H1 (cell line): ENCODE data around the gene BRMS1. TPM values are rescaled to one million over a fixed set of nuclear protein-coding genes. Genes with fewer than 3 reads are reported as not detected.

Experiments
- ASH2L ChIP-seq: fragments of 200-600, 300-600 bp; sonication (generic); IDR thresholded peaks from one replicate; pipeline ENCODE4 v1.7.1; 2017; ENCODE audit warnings: low read length
- CHD2 ChIP-seq: IDR thresholded peaks from 2 replicates; pipeline ENCODE4 v1.6.1; 2012; ENCODE audit warnings: low read length, improper control_type of control experiment
- EGR1 ChIP-seq: IDR thresholded peaks from 2 replicates; pipeline ENCODE4 v1.6.1; 2011; ENCODE audit warnings: low read depth, low read length, borderline replicate concordance
- KDM5A ChIP-seq: fragments of 200-600 bp; IDR thresholded peaks from 2 replicates; pipeline ENCODE4 v1.7.1; 2012; ENCODE audit warnings: mild to moderate bottlenecking, low read length, inconsistent platforms, mixed read lengths
- POLR2A ChIP-seq, 2 experiments: IDR thresholded peaks; 1 replicate in 1 of 2; 2 replicates in 1 of 2; pipeline ENCODE4 v1.6.1; 2011; ENCODE audit warnings: low read depth in 2 of 2, low read length in 2 of 2, mild to moderate bottlenecking in 2 of 2; ENCODE audit errors: control extremely low read depth in 1 of 2
- RBBP5 ChIP-seq: IDR thresholded peaks from 2 replicates; pipeline ENCODE4 v1.7.1; 2012; ENCODE audit warnings: low read depth, mild to moderate bottlenecking, inconsistent platforms, low read length, moderate library complexity, borderline replicate concordance
- RNF2 ChIP-seq: fragments of 200-900, 300-1000 bp; sonication (generic); IDR thresholded peaks from 2 replicates; pipeline ENCODE4 v1.7.1; 2016; ENCODE audit warnings: borderline replicate concordance, low read depth, mild to moderate bottlenecking, antibody characterized with exemption, low read length; ENCODE audit not compliant: poor library complexity, severe bottlenecking; ENCODE audit errors: missing control alignments
- TAF7 ChIP-seq: optimal IDR thresholded peaks from 2 replicates; pipeline ENCODE3; 2011; ENCODE audit warnings: low read depth, mild to moderate bottlenecking, inconsistent platforms, low read length, moderate library complexity, borderline replicate concordance
- TBP ChIP-seq: IDR thresholded peaks from 2 replicates; pipeline ENCODE4 v1.6.1; 2011; ENCODE audit warnings: low read depth, low read length, improper control_type of control experiment
- polyA plus RNA-seq, 7 experiments: library from polyadenylated mRNA; depleted of rRNA in 3 of 7; stranded (reverse) in 5 of 7; unstranded in 2 of 7; fragments of >200 nt in 5 of 7; fragments of 200-250 nt in 2 of 7; gene quantifications; 1 replicate in 5 of 7; 2 replicates in 1 of 7; 4 replicates in 1 of 7; pipeline versions ENCODE4 v1.2.1 to v1.2.3, GENCODE V29; 2011 to 2013; ENCODE audit warnings: missing spikeins in 2 of 7, mixed read lengths in 2 of 7
- total RNA-seq: library from RNA; stranded (reverse); fragmentation: NEBNext Ultra II Directional; extraction: Animal tissue kit (Norgen Biotek cat#: 25700); gene quantifications from 2 replicates; pipeline ENCODE4 v1.2.1, GENCODE V29; 2021
- TF ChIP-seq, protein P1 (sequence below): fragments of 300-600 bp; sonication (generic); IDR thresholded peaks from 2 replicates; pipeline ENCODE4 v1.7.1; 2012; ENCODE audit warnings: low read length, moderate library complexity, mild to moderate bottlenecking, inconsistent platforms; ENCODE audit not compliant: insufficient replicate concordance

The BRMS1 gene
- total and polyA plus RNA-seq, 2 of the 8 experiments (the other 6 are each of a cell fraction or from before 2014, with no cell fraction given), result 39.2 to 46.1 TPM

DNA sequence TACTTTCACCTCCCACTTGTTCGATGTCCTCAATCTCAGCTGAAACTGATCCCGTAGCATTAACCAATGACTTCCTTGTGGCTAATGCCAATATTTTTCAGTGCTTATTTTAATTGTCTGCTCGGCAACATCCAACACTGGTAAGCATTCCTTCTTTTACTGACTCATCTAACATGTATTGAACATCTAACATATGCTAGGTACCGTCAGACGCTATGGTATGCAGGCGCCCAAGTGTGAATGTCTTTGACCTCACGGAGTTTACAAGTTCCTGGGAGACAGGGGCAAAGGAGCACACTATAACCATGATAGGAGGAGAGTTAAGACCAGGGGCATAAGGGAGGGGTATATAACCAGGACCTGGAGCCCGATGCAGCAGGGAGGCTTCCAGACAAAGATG lies 1.7 kb downstream of the BRMS1 start (continued):
- TF ChIP-seq, protein P1, sequence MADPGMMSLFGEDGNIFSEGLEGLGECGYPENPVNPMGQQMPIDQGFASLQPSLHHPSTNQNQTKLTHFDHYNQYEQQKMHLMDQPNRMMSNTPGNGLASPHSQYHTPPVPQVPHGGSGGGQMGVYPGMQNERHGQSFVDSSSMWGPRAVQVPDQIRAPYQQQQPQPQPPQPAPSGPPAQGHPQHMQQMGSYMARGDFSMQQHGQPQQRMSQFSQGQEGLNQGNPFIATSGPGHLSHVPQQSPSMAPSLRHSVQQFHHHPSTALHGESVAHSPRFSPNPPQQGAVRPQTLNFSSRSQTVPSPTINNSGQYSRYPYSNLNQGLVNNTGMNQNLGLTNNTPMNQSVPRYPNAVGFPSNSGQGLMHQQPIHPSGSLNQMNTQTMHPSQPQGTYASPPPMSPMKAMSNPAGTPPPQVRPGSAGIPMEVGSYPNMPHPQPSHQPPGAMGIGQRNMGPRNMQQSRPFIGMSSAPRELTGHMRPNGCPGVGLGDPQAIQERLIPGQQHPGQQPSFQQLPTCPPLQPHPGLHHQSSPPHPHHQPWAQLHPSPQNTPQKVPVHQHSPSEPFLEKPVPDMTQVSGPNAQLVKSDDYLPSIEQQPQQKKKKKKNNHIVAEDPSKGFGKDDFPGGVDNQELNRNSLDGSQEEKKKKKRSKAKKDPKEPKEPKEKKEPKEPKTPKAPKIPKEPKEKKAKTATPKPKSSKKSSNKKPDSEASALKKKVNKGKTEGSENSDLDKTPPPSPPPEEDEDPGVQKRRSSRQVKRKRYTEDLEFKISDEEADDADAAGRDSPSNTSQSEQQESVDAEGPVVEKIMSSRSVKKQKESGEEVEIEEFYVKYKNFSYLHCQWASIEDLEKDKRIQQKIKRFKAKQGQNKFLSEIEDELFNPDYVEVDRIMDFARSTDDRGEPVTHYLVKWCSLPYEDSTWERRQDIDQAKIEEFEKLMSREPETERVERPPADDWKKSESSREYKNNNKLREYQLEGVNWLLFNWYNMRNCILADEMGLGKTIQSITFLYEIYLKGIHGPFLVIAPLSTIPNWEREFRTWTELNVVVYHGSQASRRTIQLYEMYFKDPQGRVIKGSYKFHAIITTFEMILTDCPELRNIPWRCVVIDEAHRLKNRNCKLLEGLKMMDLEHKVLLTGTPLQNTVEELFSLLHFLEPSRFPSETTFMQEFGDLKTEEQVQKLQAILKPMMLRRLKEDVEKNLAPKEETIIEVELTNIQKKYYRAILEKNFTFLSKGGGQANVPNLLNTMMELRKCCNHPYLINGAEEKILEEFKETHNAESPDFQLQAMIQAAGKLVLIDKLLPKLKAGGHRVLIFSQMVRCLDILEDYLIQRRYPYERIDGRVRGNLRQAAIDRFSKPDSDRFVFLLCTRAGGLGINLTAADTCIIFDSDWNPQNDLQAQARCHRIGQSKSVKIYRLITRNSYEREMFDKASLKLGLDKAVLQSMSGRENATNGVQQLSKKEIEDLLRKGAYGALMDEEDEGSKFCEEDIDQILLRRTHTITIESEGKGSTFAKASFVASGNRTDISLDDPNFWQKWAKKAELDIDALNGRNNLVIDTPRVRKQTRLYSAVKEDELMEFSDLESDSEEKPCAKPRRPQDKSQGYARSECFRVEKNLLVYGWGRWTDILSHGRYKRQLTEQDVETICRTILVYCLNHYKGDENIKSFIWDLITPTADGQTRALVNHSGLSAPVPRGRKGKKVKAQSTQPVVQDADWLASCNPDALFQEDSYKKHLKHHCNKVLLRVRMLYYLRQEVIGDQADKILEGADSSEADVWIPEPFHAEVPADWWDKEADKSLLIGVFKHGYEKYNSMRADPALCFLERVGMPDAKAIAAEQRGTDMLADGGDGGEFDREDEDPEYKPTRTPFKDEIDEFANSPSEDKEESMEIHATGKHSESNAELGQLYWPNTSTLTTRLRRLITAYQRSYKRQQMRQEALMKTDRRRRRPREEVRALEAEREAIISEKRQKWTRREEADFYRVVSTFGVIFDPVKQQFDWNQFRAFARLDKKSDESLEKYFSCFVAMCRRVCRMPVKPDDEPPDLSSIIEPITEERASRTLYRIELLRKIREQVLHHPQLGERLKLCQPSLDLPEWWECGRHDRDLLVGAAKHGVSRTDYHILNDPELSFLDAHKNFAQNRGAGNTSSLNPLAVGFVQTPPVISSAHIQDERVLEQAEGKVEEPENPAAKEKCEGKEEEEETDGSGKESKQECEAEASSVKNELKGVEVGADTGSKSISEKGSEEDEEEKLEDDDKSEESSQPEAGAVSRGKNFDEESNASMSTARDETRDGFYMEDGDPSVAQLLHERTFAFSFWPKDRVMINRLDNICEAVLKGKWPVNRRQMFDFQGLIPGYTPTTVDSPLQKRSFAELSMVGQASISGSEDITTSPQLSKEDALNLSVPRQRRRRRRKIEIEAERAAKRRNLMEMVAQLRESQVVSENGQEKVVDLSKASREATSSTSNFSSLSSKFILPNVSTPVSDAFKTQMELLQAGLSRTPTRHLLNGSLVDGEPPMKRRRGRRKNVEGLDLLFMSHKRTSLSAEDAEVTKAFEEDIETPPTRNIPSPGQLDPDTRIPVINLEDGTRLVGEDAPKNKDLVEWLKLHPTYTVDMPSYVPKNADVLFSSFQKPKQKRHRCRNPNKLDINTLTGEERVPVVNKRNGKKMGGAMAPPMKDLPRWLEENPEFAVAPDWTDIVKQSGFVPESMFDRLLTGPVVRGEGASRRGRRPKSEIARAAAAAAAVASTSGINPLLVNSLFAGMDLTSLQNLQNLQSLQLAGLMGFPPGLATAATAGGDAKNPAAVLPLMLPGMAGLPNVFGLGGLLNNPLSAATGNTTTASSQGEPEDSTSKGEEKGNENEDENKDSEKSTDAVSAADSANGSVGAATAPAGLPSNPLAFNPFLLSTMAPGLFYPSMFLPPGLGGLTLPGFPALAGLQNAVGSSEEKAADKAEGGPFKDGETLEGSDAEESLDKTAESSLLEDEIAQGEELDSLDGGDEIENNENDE, result no peak
- TF ChIP-seq ASH2L (no peak), RNF2 (no peak), POLR2A (IDR thresholded peaks at IDR 0.05; ENCODE audit: control extremely low read depth in 1 of 2, low read depth in 2 of 2, low read length in 2 of 2) (no peak), EGR1 (no peak), KDM5A (no peak), CHD2 (no peak), TBP (no peak), TAF7 (no peak), RBBP5 (no peak)
